Upper lobe of left lung (tissue), 6 donors: ENCODE results near the gene GMPPB. TPM values are rescaled to one million over a fixed set of nuclear protein-coding genes. Genes with fewer than 3 reads are reported as not detected.

Source experiments
- ATAC-seq, 2 donors: fragments of 200-7000 bp; cut with Tn5 transposase; one replicate each; pipeline ENCODE4 v1.9.1; 2022; ENCODE audit warnings: mild to moderate bottlenecking in 2 of 2, moderate library complexity in 2 of 2; ENCODE audit not compliant: low FRiP score in 2 of 2
- DNase-seq, 2 donors: peaks; one replicate each; pipeline ENCODE4 v3.0.0-alpha.2; 2019 to 2020
- H3K27ac ChIP-seq, 4 donors: fragments of 200-600 bp; sonication (generic); one replicate each; pipeline ENCODE4 v1.5.1; 2016 to 2019
- H3K27me3 ChIP-seq, 4 donors: fragments of 200-600 bp; sonication (generic); one replicate each; pipeline ENCODE4 v1.5.1; 2017 to 2019
- H3K36me3 ChIP-seq, 4 donors: fragments of 200-600 bp; sonication (generic); one replicate each; pipeline ENCODE4 v1.5.1; 2016 to 2019
- H3K4me1 ChIP-seq, 4 donors: fragments of 200-600 bp; sonication (generic); one replicate each; pipeline ENCODE4 v1.5.1; 2018 to 2019
- H3K4me3 ChIP-seq, 4 donors: fragments of 200-600 bp; sonication (generic); one replicate each; pipeline ENCODE4 v1.5.1; 2017 to 2019; ENCODE audit warnings: mild to moderate bottlenecking in 2 of 4, moderate library complexity in 1 of 4
- H3K9me3 ChIP-seq, 4 donors: fragments of 200-600 bp; sonication (generic); one replicate each; pipeline ENCODE4 v1.5.1; 2018 to 2019
- EP300 ChIP-seq, 4 donors: sonication (generic); formaldehyde crosslinking; IDR thresholded peaks; one replicate each; pipeline ENCODE4 v1.5.1; 2017; ENCODE audit warnings: antibody characterized with exemption in 4 of 4, control low read depth in 2 of 4
- POLR2A ChIP-seq, 4 donors: fragments of 450-650 bp; IDR thresholded peaks; one replicate each; pipeline ENCODE4 v1.5.1; 2016 to 2017; ENCODE audit warnings: antibody characterized with exemption in 4 of 4, mild to moderate bottlenecking in 2 of 4
- POLR2AphosphoS5 ChIP-seq, 2 donors: sonication (generic); formaldehyde crosslinking; IDR thresholded peaks; one replicate each; pipeline ENCODE4 v1.5.1; 2017; ENCODE audit warnings: antibody characterized with exemption in 2 of 2
- WGBS, 2 donors: methylation state at CpG; one replicate each; pipeline ENCODE4 v1.1.5; 2017 to 2018; 5-methylcytosine and 5-hydroxymethylcytosine counted together
- total RNA-seq, 6 donors: library from RNA; depleted of rRNA in 4 of 6; stranded (reverse); fragments of >200 nt in 4 of 6; gene quantifications; one replicate each; pipeline versions ENCODE4 v1.1.0 to v1.2.1, GENCODE V29; 2016 to 2021
- TF ChIP-seq, protein P1 (sequence below), 6 experiments: fragments of 450-650 bp in 4 of 6; fragments of 200-600 bp in 2 of 6; sonication (generic) in 2 of 6; IDR thresholded peaks; one replicate each; pipeline ENCODE4 v1.5.1; 2016 to 2019; ENCODE audit warnings: antibody characterized with exemption in 6 of 6
- donor health status: DM: no; HTN: no; CAD: no; lungs with moderate emphysema.
- donor health status: DM: no; HTN: yes; CAD: no; lungs with severe emphysema.

The GMPPB gene
- total RNA-seq, 6 donors from 2014 or later, result 17.8 to 45.8 (median 41.3) TPM

GRCh38 chr3:49747792-49748480, 24.2 kb upstream of the GMPPB start:
- no peak overlapping the region for H3K27ac ChIP-seq
- TF ChIP-seq, protein P1, sequence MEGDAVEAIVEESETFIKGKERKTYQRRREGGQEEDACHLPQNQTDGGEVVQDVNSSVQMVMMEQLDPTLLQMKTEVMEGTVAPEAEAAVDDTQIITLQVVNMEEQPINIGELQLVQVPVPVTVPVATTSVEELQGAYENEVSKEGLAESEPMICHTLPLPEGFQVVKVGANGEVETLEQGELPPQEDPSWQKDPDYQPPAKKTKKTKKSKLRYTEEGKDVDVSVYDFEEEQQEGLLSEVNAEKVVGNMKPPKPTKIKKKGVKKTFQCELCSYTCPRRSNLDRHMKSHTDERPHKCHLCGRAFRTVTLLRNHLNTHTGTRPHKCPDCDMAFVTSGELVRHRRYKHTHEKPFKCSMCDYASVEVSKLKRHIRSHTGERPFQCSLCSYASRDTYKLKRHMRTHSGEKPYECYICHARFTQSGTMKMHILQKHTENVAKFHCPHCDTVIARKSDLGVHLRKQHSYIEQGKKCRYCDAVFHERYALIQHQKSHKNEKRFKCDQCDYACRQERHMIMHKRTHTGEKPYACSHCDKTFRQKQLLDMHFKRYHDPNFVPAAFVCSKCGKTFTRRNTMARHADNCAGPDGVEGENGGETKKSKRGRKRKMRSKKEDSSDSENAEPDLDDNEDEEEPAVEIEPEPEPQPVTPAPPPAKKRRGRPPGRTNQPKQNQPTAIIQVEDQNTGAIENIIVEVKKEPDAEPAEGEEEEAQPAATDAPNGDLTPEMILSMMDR (IDR thresholded peaks at IDR 0.05), result no peak
- no peak for TF ChIP-seq EP300 (IDR thresholded peaks at IDR 0.05)
- TF ChIP-seq POLR2A (IDR thresholded peaks at IDR 0.05), result no peak
- no peak for TF ChIP-seq POLR2AphosphoS5 (IDR thresholded peaks at IDR 0.05)
- no peaks in the 10 kb centered on the region for H3K9me3 ChIP-seq
- ATAC-seq, result no peak
- peaks cover 0 to 14% (median 3%) of the 10 kb centered on the region in 4 donors for H3K4me1 ChIP-seq
- H3K27me3 ChIP-seq, result no peaks in the 10 kb centered on the region
- no peak for DNase-seq
- H3K36me3 ChIP-seq, result peaks cover 0 to 51% (median 10%) of the 10 kb centered on the region in 4 donors
- H3K4me3 ChIP-seq, result no peak overlapping the region
- WGBS, 2 donors, result 90 to 94% methylated on average over 13 of the region's 13 CpGs

- ATAC-seq (no peak), DNase-seq (no peak)
- WGBS, 2 donors, result 75 to 78% methylated on average over 2 of the region's 2 CpGs
- no peak overlapping the region for H3K4me3 ChIP-seq
- no peak overlapping the region for H3K27ac ChIP-seq
- H3K9me3 ChIP-seq, result no peaks in the 10 kb centered on the region
- H3K36me3 ChIP-seq, result peaks cover 0 to 65% (median 13%) of the 10 kb centered on the region in 4 donors
- H3K4me1 ChIP-seq, result peaks cover 0 to 4% (median 0%) of the 10 kb centered on the region in 4 donors
- TF ChIP-seq POLR2A (IDR thresholded peaks at IDR 0.05) (no peak), POLR2AphosphoS5 (IDR thresholded peaks at IDR 0.05) (no peak), EP300 (IDR thresholded peaks at IDR 0.05) (no peak)
- TF ChIP-seq, protein P1 (IDR thresholded peaks at IDR 0.05), result no peak
- H3K27me3 ChIP-seq, result no peaks in the 10 kb centered on the region
Measured at GRCh38 chr3:49745986-49746385, 22.2 kb upstream of the GMPPB start.

DNA sequence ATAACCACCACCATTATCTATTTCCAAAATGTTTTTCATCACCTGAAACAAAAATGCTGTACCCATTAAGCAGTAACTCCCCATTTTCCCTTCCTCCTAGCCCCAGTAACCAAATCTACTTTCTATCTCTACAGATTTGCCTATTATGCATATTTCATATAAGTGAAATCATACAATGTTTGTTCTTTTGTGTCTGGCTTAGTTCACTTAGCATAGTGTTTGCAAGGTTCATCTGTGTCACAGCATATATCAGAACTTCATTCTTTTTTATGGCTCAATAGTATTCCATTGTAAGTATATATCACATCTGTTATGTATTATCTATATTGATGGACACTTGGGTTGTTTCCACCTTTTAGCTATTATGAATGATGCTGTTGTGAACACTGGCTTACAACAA, 16.7 kb upstream of the GMPPB start:
- TF ChIP-seq POLR2AphosphoS5 (IDR thresholded peaks at IDR 0.05) (no peak), EP300 (IDR thresholded peaks at IDR 0.05) (no peak), POLR2A (IDR thresholded peaks at IDR 0.05) (no peak)
- TF ChIP-seq, protein P1 (IDR thresholded peaks at IDR 0.05), result no peak
- H3K4me1 ChIP-seq, result no peaks in the 10 kb centered on the region
- no peak overlapping the region for H3K27ac ChIP-seq
- ATAC-seq (no peak), DNase-seq (no peak)
- H3K9me3 ChIP-seq, result no peaks in the 10 kb centered on the region
- H3K27me3 ChIP-seq, result no peaks in the 10 kb centered on the region
- peaks cover 11 to 70% (median 26%) of the 10 kb centered on the region in 4 donors for H3K36me3 ChIP-seq
- H3K4me3 ChIP-seq, result no peak overlapping the region

DNA sequence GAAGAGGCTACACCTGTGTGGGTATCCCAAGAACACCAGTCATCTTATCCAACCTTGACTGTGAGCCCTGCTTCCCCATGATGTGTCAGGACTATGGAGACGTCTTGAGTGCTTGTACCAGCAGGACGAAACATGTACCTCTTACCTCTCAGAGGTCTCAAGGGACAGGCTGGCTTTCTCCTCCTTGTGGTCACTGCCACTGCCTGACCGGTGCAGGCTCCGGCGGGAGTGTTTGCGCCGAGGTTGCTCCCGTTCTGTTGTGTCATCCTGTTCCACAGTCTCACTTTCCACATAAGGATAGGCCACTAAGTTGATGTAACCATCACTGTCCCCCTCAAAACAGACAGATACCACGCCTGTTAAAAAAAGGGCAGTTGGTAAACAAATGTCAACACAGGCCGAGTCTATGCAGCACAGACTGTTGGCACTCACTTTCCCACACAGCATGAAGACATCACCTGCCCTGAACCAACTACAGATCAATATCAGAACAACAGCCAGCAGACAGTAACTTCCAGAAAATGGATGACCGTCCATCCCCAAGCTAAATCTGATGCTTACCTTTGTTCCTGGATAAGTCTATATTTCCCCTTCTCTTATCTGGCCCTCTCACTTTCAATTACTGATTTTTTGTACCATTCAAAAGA, 14.4 kb upstream of the GMPPB start:
- peaks cover 17 to 72% (median 37%) of the 10 kb centered on the region in 4 donors for H3K36me3 ChIP-seq
- no peak for DNase-seq
- H3K9me3 ChIP-seq, result no peaks in the 10 kb centered on the region
- ATAC-seq, result no peak
- no peak overlapping the region for H3K4me3 ChIP-seq
- H3K4me1 ChIP-seq, result peaks cover 0 to 7% (median 2%) of the 10 kb centered on the region in 4 donors
- WGBS, 2 donors, result 95% methylated on average over 11 of the region's 11 CpGs
- no peaks in the 10 kb centered on the region for H3K27me3 ChIP-seq
- TF ChIP-seq, protein P1 (IDR thresholded peaks at IDR 0.05), result no peak
- TF ChIP-seq POLR2A (IDR thresholded peaks at IDR 0.05) (no peak), EP300 (IDR thresholded peaks at IDR 0.05) (no peak), POLR2AphosphoS5 (IDR thresholded peaks at IDR 0.05) (no peak)
- no peak overlapping the region for H3K27ac ChIP-seq
